DMS 273 (cell line): Measurements from ENCODE around the gene C16orf87.
"Not testable (repeated sequence)": the region's sequence is repeated elsewhere in the genome, so short reads cannot be mapped to it uniquely, and the experiment has no call there.

Experiments
- DNase-seq: peaks from one replicate; lab custom pipeline; 2025; ENCODE audit not compliant: unreplicated experiment; lab: John Stamatoyannopoulos, UW

Gene C16orf87

GRCh38 chr16:46830902-46831647 lies at the start of gene C16orf87:
Gene C16orf87, minus strand, starts transcription at chr16:46831180. Its CDS starts 31 bp downstream, at chr16:46831149.
- peak; percentile 99 for DNase-seq

DNA sequence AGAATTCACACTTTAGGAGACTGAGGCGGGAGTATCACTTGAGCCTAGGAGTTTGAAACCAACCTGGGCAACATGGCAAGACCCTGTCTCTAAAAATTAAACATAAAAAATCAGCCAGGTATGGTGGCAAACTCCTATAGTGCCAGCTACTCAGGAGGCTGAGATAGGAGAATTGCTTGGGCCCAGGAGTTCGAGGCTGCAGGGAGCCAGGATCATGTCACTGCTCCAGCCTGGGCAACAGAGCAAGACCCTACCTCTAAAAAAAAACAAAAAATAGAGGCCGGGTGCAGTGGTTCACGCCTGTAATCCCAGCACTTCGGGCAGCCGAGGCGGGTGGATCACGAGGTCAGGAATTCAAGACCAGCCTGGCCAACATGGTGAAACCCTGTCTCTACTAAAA lies 44.3 kb upstream of the C16orf87 start:
- no peak for DNase-seq

DNA sequence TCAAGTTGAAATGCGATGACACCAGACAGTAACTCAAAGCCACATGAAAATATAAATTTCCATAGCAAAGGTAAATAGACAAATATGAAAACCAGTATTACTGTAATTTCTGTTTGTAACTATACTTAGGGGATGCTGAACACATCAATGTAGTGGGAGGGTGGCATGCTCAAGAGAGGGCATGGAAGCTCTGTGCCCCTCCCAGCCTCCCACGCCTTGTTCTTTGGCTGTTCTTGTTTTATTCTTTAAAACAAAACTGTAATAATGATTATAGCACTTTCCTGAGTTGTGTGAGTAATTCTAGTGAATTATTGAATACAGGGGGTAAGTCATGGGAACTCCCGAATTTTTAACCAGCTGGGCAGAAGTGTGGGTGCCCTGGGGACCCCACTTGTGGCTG lies 42.2 kb upstream of the C16orf87 start:
- no peak for DNase-seq

DNA sequence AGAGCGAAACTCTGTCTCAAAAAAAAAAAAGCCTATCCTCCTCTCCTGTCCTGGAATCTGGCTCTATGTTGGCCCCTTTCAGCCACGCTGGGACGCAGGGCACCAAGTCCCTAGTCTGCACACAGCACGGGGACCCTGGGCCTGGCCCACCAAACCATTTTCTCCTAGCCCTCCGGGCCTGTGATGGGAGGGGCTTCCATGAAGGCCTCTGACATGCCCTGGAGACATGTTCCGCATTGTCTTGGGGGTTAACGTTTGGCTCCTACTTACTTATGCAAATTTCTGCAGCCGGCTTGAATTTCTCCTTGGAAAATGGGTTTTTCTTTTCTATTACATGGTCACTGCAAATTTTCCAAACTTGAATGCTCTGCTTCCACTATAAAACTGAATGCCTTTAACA lies 40.6 kb upstream of the C16orf87 start:
- DNase-seq: no peak

- not testable (repeated sequence) for DNase-seq
These were observed 37.9 kb upstream of the C16orf87 start for GRCh38 chr16:46868891-46869290.

DNA sequence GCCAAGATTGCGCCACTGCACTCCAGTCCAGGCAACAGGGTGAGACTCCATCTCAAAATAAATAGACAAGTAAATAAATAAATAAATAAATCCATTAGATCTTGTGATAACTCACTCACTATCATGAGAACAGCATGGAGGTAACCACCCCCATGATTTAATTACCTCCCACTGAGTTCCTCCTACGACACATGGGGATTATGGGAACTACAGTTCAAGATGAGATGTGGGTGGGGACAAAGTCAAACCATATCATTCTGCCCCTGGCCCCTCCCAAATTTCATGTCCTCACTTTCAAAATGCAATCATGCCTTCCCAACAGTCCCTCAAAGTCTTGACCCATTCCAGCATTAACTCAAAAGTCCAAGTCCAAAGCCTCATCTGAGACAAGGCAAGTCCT lies 36.5 kb upstream of the C16orf87 start:
- not testable (repeated sequence) for DNase-seq

DNA sequence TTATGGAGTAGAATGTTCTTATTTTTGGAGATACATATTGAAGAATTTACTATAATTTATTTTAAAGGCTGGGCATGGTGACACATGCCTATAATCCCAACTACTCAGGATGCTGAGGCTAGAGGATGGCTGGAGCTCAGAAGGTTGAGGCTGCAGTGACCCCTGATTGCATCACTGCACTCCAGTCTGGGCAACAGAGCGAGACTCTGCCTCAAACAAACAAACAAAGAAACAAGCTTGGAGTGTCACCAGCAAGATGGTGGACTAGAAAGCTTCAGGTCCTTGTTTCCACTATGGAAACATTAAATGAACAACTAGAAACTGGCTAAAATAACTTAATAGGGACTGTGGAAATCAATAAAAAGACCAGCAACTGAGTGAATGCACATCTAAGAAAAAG lies 35.3 kb upstream of the C16orf87 start:
- DNase-seq: no peak

DNA sequence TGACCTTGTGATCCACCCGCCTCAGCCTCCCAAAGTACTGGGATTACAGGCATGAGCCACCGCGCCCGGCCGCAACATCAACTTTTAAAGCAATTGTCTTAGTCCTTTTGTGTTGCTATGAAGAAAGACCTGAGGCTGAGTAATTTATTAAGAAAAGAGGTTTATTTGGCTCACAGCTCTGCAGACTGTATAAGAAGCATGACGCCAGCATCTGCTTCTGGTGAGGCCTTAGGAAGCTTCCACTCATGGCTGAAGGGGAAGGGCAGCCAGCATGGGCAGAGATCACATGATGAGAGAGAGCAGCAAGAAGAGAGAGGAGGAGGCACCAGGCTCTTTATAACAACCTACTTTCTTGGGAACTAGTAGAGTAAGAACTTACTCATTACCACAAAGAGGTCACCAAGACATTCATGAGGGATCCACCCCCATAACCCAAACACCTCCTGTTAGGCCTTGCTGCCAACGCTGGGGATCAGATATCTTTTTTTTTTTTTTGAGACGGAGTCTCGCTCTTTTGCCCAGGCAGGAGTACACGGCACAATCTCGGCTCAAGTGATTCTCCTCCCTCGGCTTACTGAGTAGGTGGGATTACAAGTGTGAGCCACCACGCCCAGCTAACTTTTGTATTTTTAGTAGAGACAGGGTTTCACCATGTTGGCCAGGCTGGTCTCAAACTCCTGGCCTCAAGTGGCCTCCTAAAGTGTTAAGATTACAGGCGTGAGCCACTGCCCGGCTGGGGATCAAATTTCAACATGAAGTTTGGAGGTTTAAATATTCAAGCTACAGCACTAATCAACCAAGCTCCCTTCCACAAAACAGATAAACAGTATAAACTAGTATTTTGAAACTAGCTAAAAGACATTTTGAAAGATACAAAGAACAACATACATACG lies 31.8 kb upstream of the C16orf87 start:
- no peak for DNase-seq

DNA sequence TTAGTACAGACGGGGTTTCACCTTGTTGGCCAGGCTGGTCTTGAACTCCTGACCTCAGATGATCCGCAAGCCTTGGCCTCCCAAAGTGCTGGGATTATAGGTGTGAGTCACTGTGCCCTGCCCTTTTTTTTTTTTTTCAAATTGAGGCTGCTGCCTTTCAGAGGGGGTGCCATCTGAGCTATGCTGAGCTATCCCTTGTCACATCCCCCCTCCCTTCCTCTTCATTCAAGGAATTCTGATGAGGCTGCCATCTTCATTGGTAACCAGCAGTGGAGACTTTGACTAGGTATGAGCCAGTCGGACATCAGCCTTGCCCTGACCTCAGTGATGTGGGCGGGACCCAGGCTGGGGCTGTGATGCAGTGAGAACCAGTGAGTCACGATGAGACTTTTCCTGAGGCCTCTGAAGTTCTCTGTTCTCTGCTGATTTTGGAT lies 28.8 kb upstream of the C16orf87 start:
- DNase-seq: no peak

- no peak for DNase-seq
These were observed 27.2 kb upstream of the C16orf87 start for GRCh38 chr16:46858151-46858550.

GRCh38 chr16:46857368-46857945 lies 26.5 kb upstream of the C16orf87 start:
- DNase-seq: peak; percentile 89

- DNase-seq: no peak
These were observed 24.4 kb upstream of the C16orf87 start for GRCh38 chr16:46855389-46855788.

DNA sequence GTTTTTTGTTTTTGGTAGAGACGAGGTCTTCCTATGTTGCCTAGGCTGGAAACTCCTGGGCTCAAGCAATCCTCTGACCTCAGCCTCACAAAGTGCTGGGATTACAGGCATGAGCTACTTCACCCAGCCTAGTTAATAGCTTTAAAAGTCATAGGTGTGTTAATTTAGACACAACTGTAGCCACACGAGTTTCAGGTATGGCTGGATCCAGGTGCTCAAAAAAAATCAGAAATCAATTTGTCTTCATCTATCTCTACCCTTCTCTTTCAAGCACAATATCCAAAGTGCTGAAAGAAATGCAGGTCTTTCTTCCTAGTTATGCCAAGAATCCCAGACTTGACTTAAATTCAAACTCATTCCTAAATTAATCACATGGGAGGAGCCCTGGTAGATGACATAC lies 23.9 kb upstream of the C16orf87 start:
- DNase-seq: no peak

DNA sequence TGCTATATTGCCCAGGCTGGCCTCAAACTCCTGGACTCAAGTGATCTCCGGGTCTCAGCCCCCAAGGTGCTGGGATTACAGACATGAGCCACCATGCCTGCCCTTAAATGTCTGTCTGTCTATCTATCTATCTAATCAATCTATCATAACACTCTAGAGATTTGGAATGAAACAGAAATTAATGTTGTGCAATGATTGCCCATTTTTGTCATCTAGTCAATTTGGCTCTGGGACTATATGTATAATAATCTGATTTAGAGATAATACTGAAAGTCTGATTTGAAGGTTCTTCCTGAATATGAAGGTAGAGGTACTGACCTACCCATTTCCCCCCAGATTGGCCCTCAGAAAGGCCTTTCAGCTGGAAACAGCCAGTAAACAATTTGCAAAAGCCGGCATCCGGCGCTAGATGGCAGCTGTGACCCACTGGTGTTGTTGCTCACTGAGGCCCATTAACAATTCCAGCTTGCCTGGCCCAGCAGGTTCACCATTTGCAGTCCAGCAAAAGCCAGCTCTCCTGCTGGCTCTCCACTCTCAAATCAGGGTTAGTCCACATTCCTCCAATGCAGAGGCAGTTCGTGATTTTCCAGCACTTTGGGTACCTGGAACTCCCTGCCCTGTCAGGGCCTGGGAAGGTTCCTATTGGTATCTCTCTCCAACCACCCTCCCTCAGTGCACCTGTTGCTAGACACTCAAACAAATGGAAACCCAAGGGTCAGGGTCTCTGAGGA lies 22.9 kb upstream of the C16orf87 start:
- DNase-seq: peak; percentile 86

- DNase-seq: no peak
These were observed 21.1 kb upstream of the C16orf87 start for GRCh38 chr16:46852130-46852529.

DNA sequence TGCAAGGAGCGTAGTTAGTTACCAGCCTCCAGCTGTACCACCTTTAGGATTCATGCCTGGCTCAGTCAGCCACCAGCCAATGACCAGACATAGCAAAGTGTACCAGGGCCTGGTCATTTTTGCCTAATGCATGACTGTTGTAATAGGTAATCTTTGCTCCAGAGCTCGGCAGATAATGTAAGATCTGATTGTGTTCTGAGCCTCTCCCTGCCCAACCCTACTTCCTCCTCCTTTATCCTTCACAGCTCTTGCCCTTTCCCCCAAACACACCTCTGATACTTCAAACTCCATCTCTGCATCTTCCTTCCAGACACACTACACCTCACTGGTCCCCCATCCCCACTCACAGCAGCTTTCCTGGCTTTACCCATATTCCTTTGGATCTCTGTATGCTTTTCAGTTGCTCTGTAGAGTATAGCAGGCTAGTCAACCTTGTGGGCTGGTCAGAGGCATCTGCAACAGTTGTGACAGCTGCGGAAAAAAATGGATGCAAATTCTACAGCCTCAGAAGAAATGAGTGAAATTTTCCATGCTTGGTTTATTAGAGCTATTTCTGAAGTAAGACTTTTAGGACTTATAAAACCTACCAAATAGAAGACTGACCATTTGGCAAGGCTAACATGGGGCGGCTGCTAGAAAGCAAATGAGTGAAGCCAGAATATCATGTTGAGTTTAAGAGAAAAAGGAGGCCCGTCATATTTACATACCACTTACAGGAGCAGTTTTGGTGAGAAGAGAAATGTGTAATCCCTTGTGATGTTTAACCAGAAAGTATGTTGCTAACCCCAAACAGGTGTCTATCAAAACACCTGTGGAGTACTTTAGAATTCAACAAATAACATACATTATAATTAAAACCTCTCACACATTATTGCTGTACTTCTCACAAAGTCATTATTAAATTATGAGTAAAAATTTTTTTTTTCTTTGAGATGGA lies 19.9 kb upstream of the C16orf87 start:
- no peak for DNase-seq

DNA sequence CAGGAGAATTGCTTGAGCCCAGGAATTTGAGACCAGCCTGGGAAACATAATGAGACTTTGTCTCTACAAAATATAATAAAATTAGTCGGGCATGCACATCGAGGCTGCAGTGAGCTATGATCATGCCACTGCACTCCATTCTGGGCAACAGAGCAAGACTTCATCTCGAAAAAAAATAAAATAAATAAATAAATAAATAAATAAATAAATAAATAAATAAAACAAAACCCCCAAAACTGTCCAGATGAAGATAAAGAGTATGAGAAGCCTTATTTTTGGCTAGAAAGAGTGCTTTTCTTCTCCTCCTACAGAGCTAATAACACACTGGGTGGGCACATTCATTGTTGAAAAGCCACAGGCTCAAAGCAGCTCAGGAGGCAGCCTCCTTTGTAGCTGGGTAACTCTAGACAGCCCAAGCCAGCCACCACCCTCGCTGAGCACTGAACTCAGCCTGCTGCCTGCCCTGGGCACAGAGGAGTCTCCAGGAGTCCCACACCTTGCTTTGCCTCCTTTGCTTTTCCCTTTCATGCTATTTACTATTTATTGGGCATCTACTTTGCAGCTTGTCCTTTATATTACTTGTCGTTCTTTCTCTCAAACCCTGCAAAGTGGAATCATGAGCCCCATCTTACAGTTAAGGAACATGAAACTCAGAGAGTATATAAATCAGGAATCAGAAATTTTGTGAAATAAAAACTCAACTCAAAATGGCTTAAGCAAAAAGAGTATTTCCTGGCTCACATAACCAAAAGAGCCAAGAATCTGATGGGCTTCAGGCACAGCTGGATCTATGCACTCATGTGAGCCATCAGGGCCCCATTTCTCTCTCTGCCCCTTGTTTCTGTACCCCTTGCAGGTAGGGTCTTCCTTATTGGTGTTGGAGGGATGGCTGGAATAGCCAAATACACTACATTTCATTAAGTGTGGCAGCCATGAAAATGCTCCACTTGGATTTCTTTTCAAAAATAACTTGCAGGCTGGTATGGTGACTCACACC lies 18.1 kb upstream of the C16orf87 start:
- no peak for DNase-seq

- no peak for DNase-seq
These were observed 15.0 kb upstream of the C16orf87 start for GRCh38 chr16:46845952-46846351.

GRCh38 chr16:46844771-46845170 lies 13.8 kb upstream of the C16orf87 start:
- DNase-seq: no peak
